ENCODE results near the gene AGAP1. TPM values are rescaled to one million over a fixed set of nuclear protein-coding genes. Genes with fewer than 3 reads are reported as not detected.
A peak's percentile ranks its signal among the peaks of the same experiment; 100 is the strongest.

AGAP1 gene
- total RNA-seq, 1 donor from 2014 or later, result 33.7 TPM

GRCh38 chr2:235546436-235546835, 52.6 kb downstream of the AGAP1 start:
- H3K4me3 ChIP-seq (ENCODE audit: low read depth, low read length), result no peak overlapping the region
- no peaks in the 10 kb centered on the region for H3K27me3 ChIP-seq (ENCODE audit: control insufficient read depth, insufficient read depth, low read length)
- TF ChIP-seq, protein P1, sequence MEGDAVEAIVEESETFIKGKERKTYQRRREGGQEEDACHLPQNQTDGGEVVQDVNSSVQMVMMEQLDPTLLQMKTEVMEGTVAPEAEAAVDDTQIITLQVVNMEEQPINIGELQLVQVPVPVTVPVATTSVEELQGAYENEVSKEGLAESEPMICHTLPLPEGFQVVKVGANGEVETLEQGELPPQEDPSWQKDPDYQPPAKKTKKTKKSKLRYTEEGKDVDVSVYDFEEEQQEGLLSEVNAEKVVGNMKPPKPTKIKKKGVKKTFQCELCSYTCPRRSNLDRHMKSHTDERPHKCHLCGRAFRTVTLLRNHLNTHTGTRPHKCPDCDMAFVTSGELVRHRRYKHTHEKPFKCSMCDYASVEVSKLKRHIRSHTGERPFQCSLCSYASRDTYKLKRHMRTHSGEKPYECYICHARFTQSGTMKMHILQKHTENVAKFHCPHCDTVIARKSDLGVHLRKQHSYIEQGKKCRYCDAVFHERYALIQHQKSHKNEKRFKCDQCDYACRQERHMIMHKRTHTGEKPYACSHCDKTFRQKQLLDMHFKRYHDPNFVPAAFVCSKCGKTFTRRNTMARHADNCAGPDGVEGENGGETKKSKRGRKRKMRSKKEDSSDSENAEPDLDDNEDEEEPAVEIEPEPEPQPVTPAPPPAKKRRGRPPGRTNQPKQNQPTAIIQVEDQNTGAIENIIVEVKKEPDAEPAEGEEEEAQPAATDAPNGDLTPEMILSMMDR (IDR thresholded peaks at IDR 0.05; ENCODE audit: insufficient read depth, low read length, poor library complexity, severe bottlenecking), result no peak
- H3K36me3 ChIP-seq (ENCODE audit: control insufficient read depth, insufficient read depth, low read length), result peaks cover 1% of the 10 kb centered on the region
- no peak for DNase-seq (ENCODE audit: low read depth)

DNA sequence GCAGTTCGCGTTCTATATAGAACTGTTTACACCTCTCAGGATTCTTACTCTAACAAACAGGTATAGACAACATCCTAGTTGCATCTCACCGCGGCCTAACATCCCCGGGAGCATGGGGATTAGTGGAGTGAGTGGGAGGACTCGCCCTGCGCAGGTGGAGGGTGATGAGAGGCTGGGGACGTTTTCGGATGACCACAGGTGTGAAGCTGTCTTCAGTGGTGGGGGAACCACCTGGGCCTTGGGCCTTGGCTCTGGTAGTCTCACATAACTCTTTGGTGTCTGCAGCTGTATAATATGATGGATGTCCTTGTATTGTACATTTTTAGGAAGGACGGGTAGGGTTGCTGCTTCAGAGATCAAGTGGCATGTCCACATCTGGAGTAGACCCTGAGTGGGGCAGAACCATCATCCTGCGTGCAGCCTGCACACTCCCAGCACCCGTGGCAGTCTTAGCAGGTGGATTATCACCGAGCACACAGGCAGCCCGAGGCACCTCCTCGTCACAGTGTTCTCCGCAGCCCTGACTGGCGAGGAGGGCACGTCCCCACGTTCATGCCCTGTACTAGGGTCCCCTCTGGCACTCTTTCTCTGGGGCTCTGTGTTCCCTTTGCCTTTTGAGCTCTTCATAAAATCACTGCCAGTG, 56.0 kb downstream of the AGAP1 start:
- TF ChIP-seq, protein P1 (IDR thresholded peaks at IDR 0.05; ENCODE audit: insufficient read depth, low read length, poor library complexity, severe bottlenecking), result no peak
- Histone ChIP-seq H3K27me3 (ENCODE audit: control insufficient read depth, insufficient read depth, low read length) (no peaks in the 10 kb centered on the region), H3K36me3 (ENCODE audit: control insufficient read depth, insufficient read depth, low read length) (peaks cover 1% of the 10 kb centered on the region), H3K4me3 (ENCODE audit: low read depth, low read length) (no peak overlapping the region)
- no peak for DNase-seq (ENCODE audit: low read depth)

DNA sequence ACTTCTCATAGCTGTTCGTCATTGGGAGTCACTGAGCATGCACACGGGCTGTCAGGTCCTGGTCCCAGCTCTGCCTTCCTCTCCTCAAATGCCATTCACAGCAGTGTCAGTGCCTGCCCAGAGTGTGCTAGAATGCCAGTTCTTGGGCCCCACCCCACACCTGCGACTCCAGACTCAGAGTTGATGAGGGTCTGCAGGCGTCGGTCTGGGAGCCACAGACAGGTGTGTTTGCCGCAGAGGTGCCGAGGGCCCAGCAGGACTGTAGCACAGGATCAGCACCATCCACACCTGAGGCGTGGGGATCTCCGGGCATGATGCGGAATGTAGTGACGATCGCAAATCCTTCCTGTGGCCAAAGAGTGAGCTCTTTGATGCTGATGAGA, 56.5 kb downstream of the AGAP1 start:
- TF ChIP-seq, protein P1 (IDR thresholded peaks at IDR 0.05; ENCODE audit: insufficient read depth, low read length, poor library complexity, severe bottlenecking), result no peak
- no peak for DNase-seq (ENCODE audit: low read depth)
- Histone ChIP-seq H3K36me3 (ENCODE audit: control insufficient read depth, insufficient read depth, low read length) (peaks cover 1% of the 10 kb centered on the region), H3K4me3 (ENCODE audit: low read depth, low read length) (no peak overlapping the region), H3K27me3 (ENCODE audit: control insufficient read depth, insufficient read depth, low read length) (no peaks in the 10 kb centered on the region)

GRCh38 chr2:235550946-235551345, 57.1 kb downstream of the AGAP1 start:
- no peak overlapping the region for H3K4me3 ChIP-seq (ENCODE audit: low read depth, low read length)
- TF ChIP-seq, protein P1 (IDR thresholded peaks at IDR 0.05; ENCODE audit: insufficient read depth, low read length, poor library complexity, severe bottlenecking), result no peak
- no peak for DNase-seq (ENCODE audit: low read depth)
- H3K36me3 ChIP-seq (ENCODE audit: control insufficient read depth, insufficient read depth, low read length), result no peaks in the 10 kb centered on the region
- H3K27me3 ChIP-seq (ENCODE audit: control insufficient read depth, insufficient read depth, low read length), result no peaks in the 10 kb centered on the region

- Histone ChIP-seq H3K27me3 (ENCODE audit: control insufficient read depth, insufficient read depth, low read length) (no peaks in the 10 kb centered on the region), H3K4me3 (ENCODE audit: low read depth, low read length) (no peak overlapping the region), H3K36me3 (ENCODE audit: control insufficient read depth, insufficient read depth, low read length) (no peaks in the 10 kb centered on the region)
- DNase-seq (ENCODE audit: low read depth), result peak; percentile 43
- TF ChIP-seq, protein P1 (IDR thresholded peaks at IDR 0.05; ENCODE audit: insufficient read depth, low read length, poor library complexity, severe bottlenecking), result peak; percentile 84
Observed at GRCh38 chr2:235551965-235552364, 58.1 kb downstream of the AGAP1 start.

GRCh38 chr2:235552671-235553070, 58.8 kb downstream of the AGAP1 start:
- no peak overlapping the region for H3K4me3 ChIP-seq (ENCODE audit: low read depth, low read length)
- TF ChIP-seq, protein P1 (IDR thresholded peaks at IDR 0.05; ENCODE audit: insufficient read depth, low read length, poor library complexity, severe bottlenecking), result no peak
- no peaks in the 10 kb centered on the region for H3K36me3 ChIP-seq (ENCODE audit: control insufficient read depth, insufficient read depth, low read length)
- H3K27me3 ChIP-seq (ENCODE audit: control insufficient read depth, insufficient read depth, low read length), result no peaks in the 10 kb centered on the region
- no peak for DNase-seq (ENCODE audit: low read depth)
